ENCODE data around the gene TEKTIP1.

- TF ChIP-seq CTCF (conservative IDR thresholded peaks at IDR 0.05 in 1 of 2, IDR thresholded peaks at IDR 0.05 in 1 of 2; ENCODE audit: low read depth in 1 of 2, low read length in 2 of 2) (no peak), EZH2 (IDR thresholded peaks at IDR 0.05; ENCODE audit: low read length, missing control alignments) (no peak)
Measured at GRCh38 chr19:3505598-3506383, 33.2 kb upstream of the TEKTIP1 start, which contains the start of gene FZR1.
